Retina (tissue), 1 donor: ENCODE results near the gene PCDHGB4.
"Not testable (repeated sequence)": the region's sequence is repeated elsewhere in the genome, so short reads cannot be mapped to it uniquely, and the experiment has no call there.

Experiments used
- DNase-seq: peaks from one replicate; pipeline ENCODE4 v3.0.0-alpha.2; 2016

PCDHGB4 gene

GRCh38 chr5:141432726-141433125 is 45.2 kb downstream of the PCDHGB4 start:
- DNase-seq = not testable (repeated sequence)

- no peak for DNase-seq
Observed at GRCh38 chr5:141434006-141434405, 46.5 kb downstream of the PCDHGB4 start.

- no peak for DNase-seq
Observed at GRCh38 chr5:141437221-141437620, 49.7 kb downstream of the PCDHGB4 start.

- no peak for DNase-seq
Observed at GRCh38 chr5:141439411-141440141, 52.1 kb downstream of the PCDHGB4 start.
